Lower lobe of right lung (tissue), 2 donors: Measurements from ENCODE around the gene PSMD2. TPM values are rescaled to one million over a fixed set of nuclear protein-coding genes. Genes with fewer than 3 reads are reported as not detected.

ENCODE experiments used
- ATAC-seq, 2 donors: fragments of 200-7000 bp; cut with Tn5 transposase; one replicate each; pipeline ENCODE4 v1.9.1; 2020 to 2022; ENCODE audit warnings: mild to moderate bottlenecking in 2 of 2, moderate library complexity in 2 of 2
- DNase-seq: peaks from one replicate; pipeline ENCODE4 v3.0.0-alpha.2; 2020
- H3K27ac ChIP-seq: fragments of 200-600 bp; one replicate; pipeline ENCODE4 v1.8.0; 2022
- H3K27me3 ChIP-seq: fragments of 200-600 bp; one replicate; pipeline ENCODE4 v1.8.0; 2022; ENCODE audit warnings: low read depth
- H3K36me3 ChIP-seq: fragments of 200-600 bp; one replicate; pipeline ENCODE4 v1.8.0; 2022; ENCODE audit warnings: mild to moderate bottlenecking
- H3K4me1 ChIP-seq: fragments of 200-600 bp; one replicate; pipeline ENCODE4 v1.8.0; 2022
- H3K4me3 ChIP-seq: fragments of 200-600 bp; one replicate; pipeline ENCODE4 v1.8.0; 2022; ENCODE audit warnings: mild to moderate bottlenecking
- H3K9me3 ChIP-seq: fragments of 200-600 bp; one replicate; pipeline ENCODE4 v1.8.0; 2022
- CTCF ChIP-seq: fragments of 200-600 bp; IDR thresholded peaks from one replicate; pipeline ENCODE4 v1.8.0; 2022; ENCODE audit warnings: antibody characterized with exemption, mild to moderate bottlenecking
- intact Hi-C: fragments of 100-400 bp; cut with DNase I; formaldehyde crosslinking; loops from one replicate; pipeline ENCODE4 v1.11.0; 2022
- total RNA-seq: library from RNA; stranded (reverse); fragmentation: NEBNext Ultra II Directional; extraction: Animal tissue kit (Norgen Biotek cat#: 25700); gene quantifications from one replicate; pipeline ENCODE4 v1.2.1, GENCODE V29; 2021
- donor health status: DM: no; HTN: yes; CAD: no; lungs with severe emphysema.

The PSMD2 gene
- total RNA-seq, 1 donor from 2014 or later, result 135 TPM

- TF ChIP-seq CTCF, result no peak
- ATAC-seq (peak; percentile 80 to 87), DNase-seq (peak; percentile 87)
- H3K9me3 ChIP-seq, result no peaks in the 10 kb centered on the region
- peaks cover 43% of the 10 kb centered on the region for H3K4me1 ChIP-seq
- H3K27ac ChIP-seq, result peak overlapping the region; percentile 95
- peak overlapping the region; percentile 94 for H3K4me3 ChIP-seq
- intact Hi-C loops, result no loop called here
- peaks cover 22% of the 10 kb centered on the region for H3K36me3 ChIP-seq
- no peaks in the 10 kb centered on the region for H3K27me3 ChIP-seq
Measured at GRCh38 chr3:184314700-184315542, 15.9 kb downstream of the PSMD2 start.

GRCh38 chr3:184315543-184315867 lies 16.5 kb downstream of the PSMD2 start:
- H3K9me3 ChIP-seq, result no peaks in the 10 kb centered on the region
- H3K27ac ChIP-seq, result peak overlapping the region; percentile 95
- H3K4me3 ChIP-seq, result peak overlapping the region; percentile 94
- peaks cover 47% of the 10 kb centered on the region for H3K4me1 ChIP-seq
- intact Hi-C loops, result no loop called here
- no peak for TF ChIP-seq CTCF
- no peaks in the 10 kb centered on the region for H3K27me3 ChIP-seq
- DNase-seq, result no peak
- H3K36me3 ChIP-seq, result peaks cover 22% of the 10 kb centered on the region
- ATAC-seq, result no peak

- peak overlapping the region; percentile 95 for H3K27ac ChIP-seq
- no peak for DNase-seq
- ATAC-seq, result no peak
- no peaks in the 10 kb centered on the region for H3K27me3 ChIP-seq
- intact Hi-C loops, result no loop called here
- peaks cover 27% of the 10 kb centered on the region for H3K36me3 ChIP-seq
- no peaks in the 10 kb centered on the region for H3K9me3 ChIP-seq
- no peak for TF ChIP-seq CTCF
- peaks cover 53% of the 10 kb centered on the region for H3K4me1 ChIP-seq
- H3K4me3 ChIP-seq, result peak overlapping the region; percentile 94
Measured at GRCh38 chr3:184315871-184316661, 17.0 kb downstream of the PSMD2 start.

GRCh38 chr3:184316792-184317191 lies 17.8 kb downstream of the PSMD2 start:
- Histone ChIP-seq H3K4me3 (peak overlapping the region; percentile 94), H3K9me3 (no peaks in the 10 kb centered on the region), H3K27me3 (no peaks in the 10 kb centered on the region), H3K36me3 (peaks cover 34% of the 10 kb centered on the region), H3K4me1 (peaks cover 60% of the 10 kb centered on the region), H3K27ac (no peak overlapping the region)
- TF ChIP-seq CTCF, result no peak
- intact Hi-C loops, result no loop called here
- DNase-seq (no peak), ATAC-seq (no peak)

- DNase-seq, result no peak
- Histone ChIP-seq H3K36me3 (peaks cover 39% of the 10 kb centered on the region), H3K27me3 (no peaks in the 10 kb centered on the region), H3K4me3 (peak overlapping the region; percentile 94), H3K27ac (no peak overlapping the region), H3K4me1 (peaks cover 64% of the 10 kb centered on the region), H3K9me3 (no peaks in the 10 kb centered on the region)
- no peak for ATAC-seq
- no peak for TF ChIP-seq CTCF
- intact Hi-C loops, result no loop called here
Measured at GRCh38 chr3:184317201-184317600, 18.2 kb downstream of the PSMD2 start.
